Adipocyte (in vitro differentiated cells): ENCODE measurements around the gene MARCHF9.
A peak's percentile ranks its signal among the peaks of the same experiment; 100 is the strongest.

Experiments
- DNase-seq: peaks from one replicate; pipeline ENCODE4 v3.0.0-alpha.2; 2015; ENCODE audit warnings: low read depth
- H3K27me3 ChIP-seq: replicated peaks from 2 replicates; pipeline ENCODE4 v1.7.0; 2013; ENCODE audit warnings: mild to moderate bottlenecking, low read length, moderate library complexity; ENCODE audit not compliant: control insufficient read depth, insufficient read depth
- H3K36me3 ChIP-seq: 2 replicates; pipeline ENCODE4 v1.7.0; 2013; ENCODE audit warnings: low read length, mild to moderate bottlenecking, moderate library complexity; ENCODE audit not compliant: control insufficient read depth, insufficient read depth, severe bottlenecking
- H3K4me1 ChIP-seq: 2 replicates; pipeline ENCODE4 v1.7.0; 2013; ENCODE audit warnings: mild to moderate bottlenecking, low read length, moderate library complexity; ENCODE audit not compliant: control insufficient read depth, insufficient read depth
- H3K4me3 ChIP-seq: 2 replicates; pipeline ENCODE4 v1.7.0; 2013; ENCODE audit warnings: mild to moderate bottlenecking, low read length, moderate library complexity
- H3K9ac ChIP-seq: 2 replicates; pipeline ENCODE4 v1.7.0; 2013; ENCODE audit warnings: mild to moderate bottlenecking, low read length, moderate library complexity
- H3K9me3 ChIP-seq: 2 replicates; pipeline ENCODE4 v1.7.0; 2013; ENCODE audit warnings: mild to moderate bottlenecking, low read length, moderate library complexity; ENCODE audit not compliant: control insufficient read depth

Gene MARCHF9

DNA sequence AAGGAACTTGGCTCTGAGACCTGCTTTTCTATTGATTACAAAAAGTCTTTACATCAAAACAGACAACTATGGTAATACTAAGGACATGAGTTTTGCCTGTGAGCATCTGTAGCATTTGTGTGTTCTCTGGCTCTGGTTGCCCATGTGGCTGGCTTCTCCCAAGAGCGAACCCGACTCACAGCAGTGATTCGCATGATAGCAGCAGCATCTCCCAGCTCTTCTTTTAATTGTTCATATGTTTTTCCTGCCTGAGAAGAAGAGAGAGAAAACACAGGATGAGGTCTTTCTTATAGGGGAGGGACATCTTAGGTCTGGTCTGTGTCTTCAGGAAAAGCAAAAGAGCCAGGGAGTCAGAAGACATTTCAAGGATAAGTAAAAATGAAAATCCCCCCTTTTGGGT lies 46.1 kb downstream of the MARCHF9 start:
- Histone ChIP-seq H3K9me3 (no peaks in the 10 kb centered on the region), H3K27me3 (no peaks in the 10 kb centered on the region), H3K4me3 (no peak overlapping the region), H3K9ac (no peak overlapping the region), H3K4me1 (peaks cover 5% of the 10 kb centered on the region), H3K36me3 (peaks cover 77% of the 10 kb centered on the region)
- no peak for DNase-seq

DNA sequence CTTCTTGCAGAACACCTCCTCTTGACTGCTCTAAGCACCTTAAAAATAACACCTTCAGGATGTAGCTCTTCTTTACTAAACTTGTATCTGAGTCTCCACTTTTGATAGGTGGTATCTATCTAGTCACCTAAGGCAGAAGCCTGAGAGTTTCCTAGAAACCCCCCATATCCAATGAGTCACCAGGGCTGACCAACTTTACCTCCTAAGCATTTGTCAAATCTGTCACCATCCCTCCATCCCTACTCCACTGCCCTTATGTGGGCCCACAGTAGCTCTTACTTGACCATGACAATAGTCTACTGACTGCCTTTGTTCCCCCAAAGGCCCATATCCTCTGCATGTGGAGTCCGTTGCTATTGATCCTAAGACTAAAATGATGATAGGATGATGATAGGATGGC lies 47.7 kb downstream of the MARCHF9 start:
- Histone ChIP-seq H3K9ac (no peak overlapping the region), H3K4me1 (peaks cover 5% of the 10 kb centered on the region), H3K36me3 (peaks cover 77% of the 10 kb centered on the region), H3K9me3 (no peaks in the 10 kb centered on the region), H3K4me3 (no peak overlapping the region), H3K27me3 (no peaks in the 10 kb centered on the region)
- no peak for DNase-seq

DNA sequence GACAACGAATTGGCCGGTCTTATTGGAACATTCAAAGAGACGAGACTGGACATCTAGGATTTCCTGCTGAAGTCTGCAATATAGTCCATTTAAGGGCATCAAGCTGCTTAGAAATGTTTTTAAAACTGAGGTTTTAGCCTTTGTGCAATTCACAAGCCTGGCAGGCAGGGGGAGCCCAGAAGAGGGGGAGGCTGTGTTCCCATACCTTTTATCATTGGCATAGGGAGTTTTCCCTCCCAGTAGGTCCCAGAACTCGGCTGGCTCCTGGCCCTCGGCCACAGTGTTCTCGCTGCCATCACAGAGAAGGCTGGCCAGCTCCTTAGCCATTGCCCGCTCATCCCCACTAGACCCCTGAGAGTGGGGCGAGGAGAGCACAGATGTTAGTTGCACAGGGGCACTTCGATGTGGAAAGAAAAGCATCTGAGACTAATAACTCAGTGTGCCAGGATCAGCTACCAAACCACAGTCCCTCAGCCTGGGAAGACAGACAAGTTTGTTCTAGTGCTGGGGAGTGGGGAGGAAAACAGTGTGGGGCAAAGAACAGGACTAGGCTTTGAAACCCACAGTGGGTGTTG lies 48.5 kb downstream of the MARCHF9 start:
- peak overlapping the region; percentile 35 for H3K9ac ChIP-seq
- H3K36me3 ChIP-seq: peaks cover 78% of the 10 kb centered on the region
- DNase-seq: peak; percentile 71

DNA sequence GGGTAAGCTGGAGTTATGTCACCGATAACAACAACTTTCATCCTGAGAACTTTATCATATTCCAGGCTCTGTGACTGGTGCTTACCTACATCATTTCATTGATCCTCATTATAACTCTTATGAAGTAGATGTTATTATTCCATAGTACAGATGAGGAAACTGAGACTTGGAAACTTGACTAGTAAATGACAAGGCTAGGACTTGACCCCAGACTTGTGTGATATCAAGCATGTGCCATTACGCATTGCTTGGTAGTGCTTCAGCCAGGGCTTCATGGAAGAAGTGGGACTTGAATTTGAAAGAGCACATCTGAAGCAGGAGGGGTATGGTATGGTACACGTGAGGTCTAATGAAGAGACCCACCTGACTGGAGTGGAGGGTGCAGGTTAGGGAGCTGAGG lies 51.8 kb downstream of the MARCHF9 start:
- no peak for DNase-seq
- Histone ChIP-seq H3K9ac (no peak overlapping the region), H3K4me1 (peaks cover 5% of the 10 kb centered on the region), H3K27me3 (no peaks in the 10 kb centered on the region), H3K9me3 (no peaks in the 10 kb centered on the region), H3K36me3 (peaks cover 82% of the 10 kb centered on the region), H3K4me3 (no peak overlapping the region)

More for the DNA sequence above, 48.5 kb downstream of the MARCHF9 start:
- H3K4me1 ChIP-seq: peaks cover 5% of the 10 kb centered on the region
- H3K27me3 ChIP-seq: no peaks in the 10 kb centered on the region
- no peak overlapping the region for H3K4me3 ChIP-seq
- H3K9me3 ChIP-seq: no peaks in the 10 kb centered on the region

DNA sequence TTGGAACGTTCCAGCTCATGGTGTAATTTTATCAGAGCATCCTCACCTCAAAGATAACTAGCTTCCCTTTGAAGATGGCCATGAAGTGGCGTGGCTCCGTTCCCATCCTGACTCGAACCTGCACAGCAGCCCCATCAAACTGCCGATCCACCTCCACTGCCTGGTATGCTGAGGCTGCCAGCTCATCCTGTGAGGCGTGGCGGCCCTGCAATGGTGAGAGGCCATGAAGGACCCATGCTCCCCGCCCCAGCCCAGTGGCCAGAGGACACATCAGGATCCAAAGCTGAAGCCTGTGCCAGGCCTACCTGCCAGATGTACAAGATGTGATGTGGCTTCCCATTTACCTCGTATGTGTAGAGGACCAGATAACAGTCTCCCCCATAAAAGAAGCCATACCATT lies 52.4 kb downstream of the MARCHF9 start:
- H3K9ac ChIP-seq: no peak overlapping the region
- no peak for DNase-seq
- H3K9me3 ChIP-seq: no peaks in the 10 kb centered on the region
- peaks cover 5% of the 10 kb centered on the region for H3K4me1 ChIP-seq
- no peak overlapping the region for H3K4me3 ChIP-seq
- peaks cover 82% of the 10 kb centered on the region for H3K36me3 ChIP-seq
- H3K27me3 ChIP-seq: no peaks in the 10 kb centered on the region

DNA sequence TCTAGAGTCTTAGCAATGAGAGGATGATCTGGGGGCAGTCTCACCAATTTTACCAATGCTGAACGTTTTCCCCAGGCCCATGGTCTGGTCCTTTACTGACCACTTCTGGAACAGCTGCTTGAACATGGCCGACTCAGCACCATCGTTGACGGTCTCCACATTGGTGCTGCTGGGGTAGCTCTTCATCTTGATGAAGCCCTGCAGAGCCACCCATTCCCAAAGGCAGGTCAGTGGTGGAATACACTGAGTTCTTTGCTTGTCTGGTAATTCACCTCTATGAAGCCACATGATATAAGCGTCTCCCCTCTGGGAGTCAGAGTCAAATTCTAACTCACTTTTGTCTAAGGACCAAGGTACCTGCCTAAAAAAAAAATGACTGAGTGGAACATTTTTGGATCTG lies 53.4 kb downstream of the MARCHF9 start:
- H3K4me1 ChIP-seq: peaks cover 4% of the 10 kb centered on the region
- no peak overlapping the region for H3K9ac ChIP-seq
- H3K4me3 ChIP-seq: no peak overlapping the region
- peaks cover 79% of the 10 kb centered on the region for H3K36me3 ChIP-seq
- no peaks in the 10 kb centered on the region for H3K9me3 ChIP-seq
- no peaks in the 10 kb centered on the region for H3K27me3 ChIP-seq
- no peak for DNase-seq

DNA sequence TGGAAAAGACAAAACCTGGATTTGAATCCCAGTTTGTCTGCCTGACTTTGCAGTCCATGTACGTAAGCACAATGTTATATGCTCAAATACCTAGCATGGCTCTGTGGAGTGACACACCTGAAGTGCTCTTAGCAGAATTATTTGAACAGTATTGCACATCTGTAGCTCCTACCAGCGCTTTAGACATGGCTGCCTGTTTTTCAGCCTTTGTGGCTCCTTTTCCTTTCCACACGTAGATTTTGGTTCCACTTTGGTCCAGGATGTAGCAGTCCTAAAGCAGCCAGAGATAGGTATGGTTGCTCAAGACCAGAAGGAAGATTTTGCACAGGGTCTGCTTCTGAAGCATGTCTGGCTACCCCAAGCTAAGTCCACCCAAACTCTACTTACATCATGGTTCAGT lies 54.5 kb downstream of the MARCHF9 start:
- no peaks in the 10 kb centered on the region for H3K9me3 ChIP-seq
- no peak overlapping the region for H3K9ac ChIP-seq
- H3K27me3 ChIP-seq: no peaks in the 10 kb centered on the region
- H3K4me3 ChIP-seq: no peak overlapping the region
- H3K4me1 ChIP-seq: peaks cover 6% of the 10 kb centered on the region
- no peak for DNase-seq
- H3K36me3 ChIP-seq: peaks cover 71% of the 10 kb centered on the region
